ENCODE data around the gene SCRG1. TPM values are rescaled to one million over a fixed set of nuclear protein-coding genes. Genes with fewer than 3 reads are reported as not detected.

Gene SCRG1
- polyA plus RNA-seq, 2 of the 4 experiments (the other 2 are of a cell fraction): not detected

- FAIRE-seq (no peak), DNase-seq (ENCODE audit: low read depth in 1 of 2, low spot score in 1 of 2) (no peak), ATAC-seq (no peak)
- POLR2A ChIA-PET: no interaction called here
- no peaks in the 10 kb centered on the region for H3K4me1 ChIP-seq
- H3K9me3 ChIP-seq: no peaks in the 10 kb centered on the region
- no peak overlapping the region for H3K27ac ChIP-seq
- no peak overlapping the region for H3K4me3 ChIP-seq
- CTCF ChIA-PET: no interaction called here
- no peak overlapping the region for H3K4me2 ChIP-seq
- TF ChIP-seq MAFK (IDR thresholded peaks at IDR 0.05; ENCODE audit: partially characterized antibody): no peak
- TF ChIP-seq GATA3 (IDR thresholded peaks at IDR 0.05; ENCODE audit: borderline replicate concordance): no peak
- TF ChIP-seq EP300 (IDR thresholded peaks at IDR 0.05): no peak
- TF ChIP-seq NR3C1 (IDR thresholded peaks at IDR 0.05): no peak
- no peak for TF ChIP-seq HOXA7 (CRISPR knock-in tag; IDR thresholded peaks at IDR 0.05)
- TF ChIP-seq CHD4 (IDR thresholded peaks at IDR 0.05; ENCODE audit: borderline replicate concordance): no peak
- TF ChIP-seq POLR2AphosphoS2 (conservative IDR thresholded peaks at IDR 0.05; ENCODE audit: low read length): no peak
- TF ChIP-seq TP53 (CRISPR knock-in tag; IDR thresholded peaks at IDR 0.05): no peak
- no peak for TF ChIP-seq HOXB5 (CRISPR knock-in tag; IDR thresholded peaks at IDR 0.05)
- TF ChIP-seq EHF (CRISPR knock-in tag; IDR thresholded peaks at IDR 0.05): no peak
- TF ChIP-seq ZC3H11A (IDR thresholded peaks at IDR 0.05): no peak
- no peak for TF ChIP-seq KDM5A (IDR thresholded peaks at IDR 0.05)
- no peak for TF ChIP-seq JUN (IDR thresholded peaks at IDR 0.05)
- no peak for TF ChIP-seq ZFP36 (IDR thresholded peaks at IDR 0.05; ENCODE audit: borderline replicate concordance, partially characterized antibody)
- TF ChIP-seq RFX5 (IDR thresholded peaks at IDR 0.05): no peak
- no peak for TF ChIP-seq NPAS2 (CRISPR knock-in tag; IDR thresholded peaks at IDR 0.05; ENCODE audit: borderline replicate concordance)
These were observed 12.2 kb downstream of the SCRG1 start for GRCh38 chr4:173386751-173387150.

GRCh38 chr4:173382349-173382748 is 16.6 kb downstream of the SCRG1 start:
- WGBS (ENCODE audit: missing lambda C conversion rate): 89% methylated on average over 4 of the region's 4 CpGs
- ATAC-seq: no peak
- H3K4me3 ChIP-seq: no peak overlapping the region
- H3K9me3 ChIP-seq: no peaks in the 10 kb centered on the region
- no peak for FAIRE-seq
- ChIA-PET CTCF (no interaction called here), POLR2A (no interaction called here)
- no peak overlapping the region for H3K4me2 ChIP-seq
- no peaks in the 10 kb centered on the region for H3K4me1 ChIP-seq
- TF ChIP-seq ESRRA (IDR thresholded peaks at IDR 0.05; ENCODE audit: borderline replicate concordance, low read length) (no peak), CEBPB (IDR thresholded peaks at IDR 0.05) (no peak), ZSCAN20 (CRISPR knock-in tag; IDR thresholded peaks at IDR 0.05) (no peak), TFCP2L1 (CRISPR knock-in tag; IDR thresholded peaks at IDR 0.05) (no peak), E2F6 (IDR thresholded peaks at IDR 0.05; ENCODE audit: borderline replicate concordance, low read depth) (no peak), ZFP36 (IDR thresholded peaks at IDR 0.05; ENCODE audit: borderline replicate concordance, partially characterized antibody) (no peak), USF2 (IDR thresholded peaks at IDR 0.05) (no peak), ZC3H11A (IDR thresholded peaks at IDR 0.05) (no peak), PHF8 (IDR thresholded peaks at IDR 0.05; ENCODE audit: borderline replicate concordance, low read depth) (no peak), EHF (CRISPR knock-in tag; IDR thresholded peaks at IDR 0.05) (no peak), HES2 (IDR thresholded peaks at IDR 0.05) (no peak), NFE2L2 (conservative IDR thresholded peaks at IDR 0.05; ENCODE audit: low read length) (no peak), JUN (IDR thresholded peaks at IDR 0.05) (no peak), JUNB (IDR thresholded peaks at IDR 0.05) (no peak)
- no peak overlapping the region for H3K27ac ChIP-seq
- DNase-seq (ENCODE audit: low read depth in 1 of 2, low spot score in 1 of 2): no peak

GRCh38 chr4:173381610-173382009 is 17.3 kb downstream of the SCRG1 start:
- no peak for ATAC-seq
- H3K4me1 ChIP-seq: no peaks in the 10 kb centered on the region
- FAIRE-seq: no peak
- H3K4me3 ChIP-seq: no peak overlapping the region
- CTCF ChIA-PET: no interaction called here
- no peak overlapping the region for H3K27ac ChIP-seq
- H3K9me3 ChIP-seq: no peaks in the 10 kb centered on the region
- WGBS (ENCODE audit: missing lambda C conversion rate): 35% methylated on average over 1 of the region's 1 CpG
- TF ChIP-seq HOXB13 (CRISPR knock-in tag; IDR thresholded peaks at IDR 0.05; ENCODE audit: low read depth): no peak
- no peak for TF ChIP-seq ATOH8 (CRISPR knock-in tag; IDR thresholded peaks at IDR 0.05; ENCODE audit: low read depth)
- TF ChIP-seq KDM5A (IDR thresholded peaks at IDR 0.05): no peak
- TF ChIP-seq MAX (IDR thresholded peaks at IDR 0.05): no peak
- no peak for TF ChIP-seq TFCP2L1 (CRISPR knock-in tag; IDR thresholded peaks at IDR 0.05)
- no peak for TF ChIP-seq SMC3 (IDR thresholded peaks at IDR 0.05)
- TF ChIP-seq CTCF (IDR thresholded peaks at IDR 0.05): no peak
- TF ChIP-seq MAFK (IDR thresholded peaks at IDR 0.05; ENCODE audit: partially characterized antibody): no peak
- TF ChIP-seq POLR2A (IDR thresholded peaks at IDR 0.05; ENCODE audit: low read length): no peak
- TF ChIP-seq CEBPB (IDR thresholded peaks at IDR 0.05): no peak
- TF ChIP-seq FOSL2 (IDR thresholded peaks at IDR 0.05): no peak
- no peak for TF ChIP-seq FOSL2 (CRISPR knock-in tag; IDR thresholded peaks at IDR 0.05)
- POLR2A ChIA-PET: no interaction called here
- H3K4me2 ChIP-seq: no peak overlapping the region
- DNase-seq (ENCODE audit: low read depth in 1 of 2, low spot score in 1 of 2): no peak

Measured in A549 (cell line).